GM12878 (cell line): ENCODE measurements around the gene ASCL4. TPM values are rescaled to one million over a fixed set of nuclear protein-coding genes. Genes with fewer than 3 reads are reported as not detected.

Experiments
- ATF7 ChIP-seq: fragments of 450-650 bp; IDR thresholded peaks from 2 replicates; pipeline ENCODE4 v1.6.1; 2016; ENCODE audit warnings: low read depth, mild to moderate bottlenecking
- CREB1 ChIP-seq: IDR thresholded peaks from 2 replicates; pipeline ENCODE4 v1.6.1; 2012; ENCODE audit warnings: low read depth, mild to moderate bottlenecking, inconsistent platforms
- CREM ChIP-seq: IDR thresholded peaks from 2 replicates; pipeline ENCODE4 v1.6.1; 2014; ENCODE audit warnings: antibody characterized with exemption, low read depth
- EED ChIP-seq: sonication (generic); IDR thresholded peaks from 2 replicates; pipeline ENCODE4 v1.6.1; 2016; ENCODE audit warnings: antibody characterized with exemption, low read depth
- HDAC6 ChIP-seq: fragments of 200-600 bp; sonication (generic); IDR thresholded peaks from one replicate; pipeline ENCODE4 v1.8.0; 2017; ENCODE audit warnings: antibody characterized with exemption; ENCODE audit not compliant: unreplicated experiment
- HDGF ChIP-seq: fragments of 450-650 bp; IDR thresholded peaks from 2 replicates; pipeline ENCODE4 v1.6.1; 2016; ENCODE audit warnings: antibody characterized with exemption
- IKZF1 ChIP-seq: fragments of 450-650 bp; conservative IDR thresholded peaks from 2 replicates; pipeline ENCODE4 v1.6.1; 2017; ENCODE audit warnings: antibody characterized with exemption, mild to moderate bottlenecking
- IKZF2 ChIP-seq, 2 experiments: fragments of 450-650 bp; IDR thresholded peaks; 2 replicates each; pipeline ENCODE4 v1.6.1; 2017; ENCODE audit warnings: mild to moderate bottlenecking in 2 of 2, moderate library complexity in 2 of 2
- MEF2A ChIP-seq: IDR thresholded peaks from 2 replicates; pipeline ENCODE4 v1.6.1; 2011; ENCODE audit warnings: low read depth, mild to moderate bottlenecking, low read length, moderate library complexity; ENCODE audit not compliant: insufficient read depth
- NR2C1 ChIP-seq: fragments of 450-650 bp; IDR thresholded peaks from 2 replicates; pipeline ENCODE4 v1.6.1; 2017; ENCODE audit warnings: antibody characterized with exemption, mild to moderate bottlenecking, moderate library complexity
- POLR2AphosphoS5 ChIP-seq: IDR thresholded peaks from 2 replicates; pipeline ENCODE4 v1.6.1; 2011; ENCODE audit warnings: mild to moderate bottlenecking, low read length, inconsistent platforms
- RBBP5 ChIP-seq: fragments of 200-600 bp; sonication (generic); conservative IDR thresholded peaks from 2 replicates; pipeline ENCODE4 v1.6.1; 2016
- SPI1 ChIP-seq: IDR thresholded peaks from 2 replicates; pipeline ENCODE4 v1.6.1; 2011; ENCODE audit warnings: low read depth, mild to moderate bottlenecking, low read length, moderate library complexity, borderline replicate concordance; ENCODE audit not compliant: insufficient read depth
- TAF1 ChIP-seq: IDR thresholded peaks from 2 replicates; pipeline ENCODE4 v1.6.1; 2011; ENCODE audit warnings: mild to moderate bottlenecking, low read depth, low read length, borderline replicate concordance
- TCF12 ChIP-seq: IDR thresholded peaks from 2 replicates; pipeline ENCODE4 v1.6.1; 2011; ENCODE audit warnings: low read depth, mild to moderate bottlenecking, low read length
- ZBED1 ChIP-seq: IDR thresholded peaks from 2 replicates; pipeline ENCODE4 v1.6.1; 2016; ENCODE audit warnings: borderline replicate concordance
- ZZZ3 ChIP-seq: IDR thresholded peaks from 2 replicates; pipeline ENCODE4 v1.6.1; 2011; ENCODE audit warnings: low read depth; ENCODE audit not compliant: control insufficient read depth, insufficient read length
- polyA plus RNA-seq, 11 experiments: library from polyadenylated mRNA; depleted of rRNA in 4 of 11; unstranded in 6 of 11; stranded (reverse) in 5 of 11; fragments of >200 nt; fragmentation: Nextera tagmentation in 4 of 11; fragmentation: Illumina TruSeq in 1 of 11; extraction: Ambion mirVana in 4 of 11; extraction: Trizol in 1 of 11; gene quantifications; 1 replicate in 1 of 11; 2 replicates in 10 of 11; pipeline versions ENCODE4 v1.2.1 to v1.2.3, GENCODE V29; 2011 to 2016; ENCODE audit warnings: inconsistent platforms in 2 of 11, missing spikeins in 2 of 11, low read depth in 1 of 11
- total RNA-seq, 4 experiments: library from RNA; depleted of rRNA in 3 of 4; stranded (reverse); fragments of >200 nt in 3 of 4; fragmentation: Illumina TruSeq in 1 of 4; extraction: Trizol in 1 of 4; gene quantifications; 2 replicates each; pipeline versions ENCODE4 v1.2.1 to v1.2.3, GENCODE V29; 2013 to 2021
- TF ChIP-seq, protein P1 (sequence below): IDR thresholded peaks from 2 replicates; pipeline ENCODE4 v1.6.1; 2012; ENCODE audit warnings: low read depth, low read length, improper control_type of control experiment
- TF ChIP-seq, protein P2 (sequence below): fragments of 450-650 bp; IDR thresholded peaks from 2 replicates; pipeline ENCODE4 v1.6.1; 2018; ENCODE audit warnings: borderline replicate concordance, mild to moderate bottlenecking; ENCODE audit not compliant: partially characterized antibody
- TF ChIP-seq, protein P3 (sequence below): IDR thresholded peaks from 2 replicates; pipeline ENCODE4 v1.6.1; 2012; ENCODE audit warnings: low read depth, low read length, improper control_type of control experiment
- TF ChIP-seq, protein P4 (sequence below): fragments of 450-650 bp; IDR thresholded peaks from 2 replicates; pipeline ENCODE4 v1.6.1; 2018; ENCODE audit warnings: mild to moderate bottlenecking, low read depth, moderate library complexity; ENCODE audit not compliant: partially characterized antibody
- TF ChIP-seq, protein P5 (sequence below): fragments of 450-650 bp; IDR thresholded peaks from 2 replicates; pipeline ENCODE4 v1.6.1; 2016; ENCODE audit warnings: mild to moderate bottlenecking, moderate library complexity, borderline replicate concordance

The ASCL4 gene
- total and polyA plus RNA-seq, 10 of the 15 experiments (the other 5 are each of a cell fraction or from before 2014, with no cell fraction given): not detected

DNA sequence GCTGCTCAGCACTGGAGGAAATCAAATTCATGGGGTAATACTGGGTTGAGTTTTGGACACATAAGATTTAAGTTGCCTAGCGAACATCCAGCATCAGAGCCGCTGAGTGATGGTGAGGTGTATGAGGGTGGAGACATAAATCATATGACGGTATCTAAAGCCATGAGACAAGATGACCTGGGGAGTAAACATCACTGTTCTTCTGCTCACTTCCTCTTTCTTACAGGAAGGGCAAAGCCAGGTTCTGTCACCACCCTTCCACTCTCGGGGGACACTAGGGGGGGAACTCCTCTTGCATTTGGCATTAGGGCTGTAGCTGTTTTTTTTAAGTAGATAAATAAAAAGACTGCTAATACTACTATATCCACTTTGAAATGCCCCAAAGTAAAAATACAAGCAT, 37.6 kb upstream of the ASCL4 start (continued):
- peak; percentile 79 for TF ChIP-seq ATF7
- TF ChIP-seq IKZF2 (IDR thresholded peaks at IDR 0.05): no peak
- TF ChIP-seq HDGF: no peak
- TF ChIP-seq ZZZ3: no peak
- TF ChIP-seq POLR2AphosphoS5: 0 out of 2 replicates have a peak, but pooled peaks have one; percentile 27
- TF ChIP-seq, protein P1, sequence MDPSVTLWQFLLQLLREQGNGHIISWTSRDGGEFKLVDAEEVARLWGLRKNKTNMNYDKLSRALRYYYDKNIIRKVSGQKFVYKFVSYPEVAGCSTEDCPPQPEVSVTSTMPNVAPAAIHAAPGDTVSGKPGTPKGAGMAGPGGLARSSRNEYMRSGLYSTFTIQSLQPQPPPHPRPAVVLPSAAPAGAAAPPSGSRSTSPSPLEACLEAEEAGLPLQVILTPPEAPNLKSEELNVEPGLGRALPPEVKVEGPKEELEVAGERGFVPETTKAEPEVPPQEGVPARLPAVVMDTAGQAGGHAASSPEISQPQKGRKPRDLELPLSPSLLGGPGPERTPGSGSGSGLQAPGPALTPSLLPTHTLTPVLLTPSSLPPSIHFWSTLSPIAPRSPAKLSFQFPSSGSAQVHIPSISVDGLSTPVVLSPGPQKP: no peak
- TF ChIP-seq HDAC6: no peak
- no peak for TF ChIP-seq ZBED1
- TF ChIP-seq, protein P2, sequence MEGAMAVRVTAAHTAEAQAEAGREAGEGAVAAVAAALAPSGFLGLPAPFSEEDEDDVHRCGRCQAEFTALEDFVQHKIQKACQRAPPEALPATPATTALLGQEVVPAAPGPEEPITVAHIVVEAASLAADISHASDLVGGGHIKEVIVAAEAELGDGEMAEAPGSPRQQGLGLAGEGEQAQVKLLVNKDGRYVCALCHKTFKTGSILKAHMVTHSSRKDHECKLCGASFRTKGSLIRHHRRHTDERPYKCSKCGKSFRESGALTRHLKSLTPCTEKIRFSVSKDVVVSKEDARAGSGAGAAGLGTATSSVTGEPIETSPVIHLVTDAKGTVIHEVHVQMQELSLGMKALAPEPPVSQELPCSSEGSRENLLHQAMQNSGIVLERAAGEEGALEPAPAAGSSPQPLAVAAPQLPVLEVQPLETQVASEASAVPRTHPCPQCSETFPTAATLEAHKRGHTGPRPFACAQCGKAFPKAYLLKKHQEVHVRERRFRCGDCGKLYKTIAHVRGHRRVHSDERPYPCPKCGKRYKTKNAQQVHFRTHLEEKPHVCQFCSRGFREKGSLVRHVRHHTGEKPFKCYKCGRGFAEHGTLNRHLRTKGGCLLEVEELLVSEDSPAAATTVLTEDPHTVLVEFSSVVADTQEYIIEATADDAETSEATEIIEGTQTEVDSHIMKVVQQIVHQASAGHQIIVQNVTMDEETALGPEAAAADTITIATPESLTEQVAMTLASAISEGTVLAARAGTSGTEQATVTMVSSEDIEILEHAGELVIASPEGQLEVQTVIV: no peak
- no peak for TF ChIP-seq TAF1
- TF ChIP-seq, protein P3, sequence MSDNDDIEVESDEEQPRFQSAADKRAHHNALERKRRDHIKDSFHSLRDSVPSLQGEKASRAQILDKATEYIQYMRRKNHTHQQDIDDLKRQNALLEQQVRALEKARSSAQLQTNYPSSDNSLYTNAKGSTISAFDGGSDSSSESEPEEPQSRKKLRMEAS: no peak
- TF ChIP-seq, protein P4, sequence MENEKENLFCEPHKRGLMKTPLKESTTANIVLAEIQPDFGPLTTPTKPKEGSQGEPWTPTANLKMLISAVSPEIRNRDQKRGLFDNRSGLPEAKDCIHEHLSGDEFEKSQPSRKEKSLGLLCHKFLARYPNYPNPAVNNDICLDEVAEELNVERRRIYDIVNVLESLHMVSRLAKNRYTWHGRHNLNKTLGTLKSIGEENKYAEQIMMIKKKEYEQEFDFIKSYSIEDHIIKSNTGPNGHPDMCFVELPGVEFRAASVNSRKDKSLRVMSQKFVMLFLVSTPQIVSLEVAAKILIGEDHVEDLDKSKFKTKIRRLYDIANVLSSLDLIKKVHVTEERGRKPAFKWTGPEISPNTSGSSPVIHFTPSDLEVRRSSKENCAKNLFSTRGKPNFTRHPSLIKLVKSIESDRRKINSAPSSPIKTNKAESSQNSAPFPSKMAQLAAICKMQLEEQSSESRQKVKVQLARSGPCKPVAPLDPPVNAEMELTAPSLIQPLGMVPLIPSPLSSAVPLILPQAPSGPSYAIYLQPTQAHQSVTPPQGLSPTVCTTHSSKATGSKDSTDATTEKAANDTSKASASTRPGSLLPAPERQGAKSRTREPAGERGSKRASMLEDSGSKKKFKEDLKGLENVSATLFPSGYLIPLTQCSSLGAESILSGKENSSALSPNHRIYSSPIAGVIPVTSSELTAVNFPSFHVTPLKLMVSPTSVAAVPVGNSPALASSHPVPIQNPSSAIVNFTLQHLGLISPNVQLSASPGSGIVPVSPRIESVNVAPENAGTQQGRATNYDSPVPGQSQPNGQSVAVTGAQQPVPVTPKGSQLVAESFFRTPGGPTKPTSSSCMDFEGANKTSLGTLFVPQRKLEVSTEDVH: no peak
- no peak for TF ChIP-seq MEF2A
- TF ChIP-seq CREB1: peak; percentile 89
- TF ChIP-seq IKZF1: no peak
- no peak for TF ChIP-seq NR2C1
- TF ChIP-seq SPI1: peak; percentile 99
- TF ChIP-seq CREM: peak; percentile 61; the same call in 1 of the 2 replicates
- TF ChIP-seq TCF12: no peak
- TF ChIP-seq EED: no peak
- TF ChIP-seq, protein P5, sequence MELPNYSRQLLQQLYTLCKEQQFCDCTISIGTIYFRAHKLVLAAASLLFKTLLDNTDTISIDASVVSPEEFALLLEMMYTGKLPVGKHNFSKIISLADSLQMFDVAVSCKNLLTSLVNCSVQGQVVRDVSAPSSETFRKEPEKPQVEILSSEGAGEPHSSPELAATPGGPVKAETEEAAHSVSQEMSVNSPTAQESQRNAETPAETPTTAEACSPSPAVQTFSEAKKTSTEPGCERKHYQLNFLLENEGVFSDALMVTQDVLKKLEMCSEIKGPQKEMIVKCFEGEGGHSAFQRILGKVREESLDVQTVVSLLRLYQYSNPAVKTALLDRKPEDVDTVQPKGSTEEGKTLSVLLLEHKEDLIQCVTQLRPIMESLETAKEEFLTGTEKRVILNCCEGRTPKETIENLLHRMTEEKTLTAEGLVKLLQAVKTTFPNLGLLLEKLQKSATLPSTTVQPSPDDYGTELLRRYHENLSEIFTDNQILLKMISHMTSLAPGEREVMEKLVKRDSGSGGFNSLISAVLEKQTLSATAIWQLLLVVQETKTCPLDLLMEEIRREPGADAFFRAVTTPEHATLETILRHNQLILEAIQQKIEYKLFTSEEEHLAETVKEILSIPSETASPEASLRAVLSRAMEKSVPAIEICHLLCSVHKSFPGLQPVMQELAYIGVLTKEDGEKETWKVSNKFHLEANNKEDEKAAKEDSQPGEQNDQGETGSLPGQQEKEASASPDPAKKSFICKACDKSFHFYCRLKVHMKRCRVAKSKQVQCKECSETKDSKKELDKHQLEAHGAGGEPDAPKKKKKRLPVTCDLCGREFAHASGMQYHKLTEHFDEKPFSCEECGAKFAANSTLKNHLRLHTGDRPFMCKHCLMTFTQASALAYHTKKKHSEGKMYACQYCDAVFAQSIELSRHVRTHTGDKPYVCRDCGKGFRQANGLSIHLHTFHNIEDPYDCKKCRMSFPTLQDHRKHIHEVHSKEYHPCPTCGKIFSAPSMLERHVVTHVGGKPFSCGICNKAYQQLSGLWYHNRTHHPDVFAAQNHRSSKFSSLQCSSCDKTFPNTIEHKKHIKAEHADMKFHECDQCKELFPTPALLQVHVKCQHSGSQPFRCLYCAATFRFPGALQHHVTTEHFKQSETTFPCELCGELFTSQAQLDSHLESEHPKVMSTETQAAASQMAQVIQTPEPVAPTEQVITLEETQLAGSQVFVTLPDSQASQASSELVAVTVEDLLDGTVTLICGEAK: peak; percentile 36; the same call in 1 of the 2 replicates
- no peak for TF ChIP-seq RBBP5
